WTC11 (cell line): Measurements from ENCODE around the gene C6orf136. TPM values are rescaled to one million over a fixed set of nuclear protein-coding genes. Genes with fewer than 3 reads are reported as not detected.

ENCODE experiments used
- ATAC-seq: fragments of 200-7000 bp; cut with Tn5 transposase; 2 replicates; pipeline ENCODE4 v1.10.0; 2021; ENCODE audit warnings: mild to moderate bottlenecking, moderate library complexity
- CTCF ChIA-PET: fragments of 300-600 bp; sonication (Branson Sonifier 250); formaldehyde crosslinking; loops from one replicate; lab custom pipeline; 2021; ENCODE audit warnings: antibody characterized with exemption; lab: Charles Lee
- POLR2A ChIA-PET: fragments of 350-600 bp; sonication (Branson Sonifier 250); formaldehyde crosslinking; loops from one replicate; lab custom pipeline; 2021; ENCODE audit warnings: antibody characterized with exemption; lab: Charles Lee
- DNase-seq: peaks from one replicate; pipeline ENCODE4 v3.0.0; 2021; ENCODE audit warnings: low spot score
- H3K27ac Mint-ChIP-seq: 2 replicates; pipeline ENCODE4 v1.8.0; 2021; ENCODE audit warnings: mixed read lengths
- H3K27me3 Mint-ChIP-seq: 2 replicates; pipeline ENCODE4 v1.8.0; 2021; ENCODE audit warnings: low read depth, mild to moderate bottlenecking, moderate library complexity, mixed read lengths
- H3K36me3 Mint-ChIP-seq: 2 replicates; pipeline ENCODE4 v1.8.0; 2021; ENCODE audit warnings: mixed read lengths
- H3K4me1 Mint-ChIP-seq: 2 replicates; pipeline ENCODE4 v1.8.0; 2022; ENCODE audit warnings: mixed read lengths
- H3K4me3 Mint-ChIP-seq: 2 replicates; pipeline ENCODE4 v1.8.0; 2021; ENCODE audit warnings: mild to moderate bottlenecking, moderate library complexity, mixed read lengths
- H3K9me3 Mint-ChIP-seq: 2 replicates; pipeline ENCODE4 v1.8.0; 2021; ENCODE audit warnings: mixed read lengths
- ATF1 ChIP-seq: sonication (generic); formaldehyde crosslinking; IDR thresholded peaks from 2 replicates; pipeline ENCODE4 v1.8.1; 2023; ENCODE audit warnings: mild to moderate bottlenecking, moderate library complexity, missing genetic modification reagents
- EMX1 ChIP-seq: fragments of 250-450 bp; sonication (Bioruptor Pico); IDR thresholded peaks from 2 replicates; pipeline ENCODE4 v1.8.0; 2021; ENCODE audit warnings: mild to moderate bottlenecking
- NR1H2 ChIP-seq: sonication (generic); formaldehyde crosslinking; IDR thresholded peaks from 2 replicates; pipeline ENCODE4 v1.9.0; 2021; ENCODE audit warnings: mild to moderate bottlenecking, moderate library complexity, missing genetic modification reagents
- RELA ChIP-seq: sonication (generic); formaldehyde crosslinking; IDR thresholded peaks from 2 replicates; pipeline ENCODE4 v1.8.1; 2022; ENCODE audit warnings: missing genetic modification reagents, mild to moderate bottlenecking, borderline replicate concordance
- TP53 ChIP-seq: sonication (generic); formaldehyde crosslinking; IDR thresholded peaks from 2 replicates; pipeline ENCODE4 v1.8.1; 2023; ENCODE audit warnings: mild to moderate bottlenecking, missing genetic modification reagents
- ZNF263 ChIP-seq: sonication (generic); formaldehyde crosslinking; IDR thresholded peaks from 2 replicates; pipeline ENCODE4 v1.8.1; 2022; ENCODE audit warnings: low read depth, mild to moderate bottlenecking, moderate library complexity, missing genetic modification reagents
- total RNA-seq: library from RNA; stranded (reverse); gene quantifications from 3 replicates; pipeline ENCODE4 v1.2.3, GENCODE V29; 2021
- TF ChIP-seq, protein P1 (sequence below): sonication (generic); formaldehyde crosslinking; IDR thresholded peaks from 2 replicates; pipeline ENCODE4 v1.8.0; 2022; ENCODE audit warnings: missing genetic modification reagents
- TF ChIP-seq, protein P2 (sequence below): sonication (generic); formaldehyde crosslinking; IDR thresholded peaks from 2 replicates; pipeline ENCODE4 v1.8.1; 2023; ENCODE audit warnings: mild to moderate bottlenecking, moderate library complexity, missing genetic modification reagents
- TF ChIP-seq, protein P3 (sequence below): fragments of 200-600 bp; IDR thresholded peaks from 2 replicates; pipeline ENCODE4 v1.8.0; 2022; ENCODE audit warnings: antibody characterized with exemption
- TF ChIP-seq, protein P4 (sequence below): fragments of 250-450 bp; sonication (Bioruptor Pico); IDR thresholded peaks from 2 replicates; pipeline ENCODE4 v1.9.0; 2021; ENCODE audit warnings: mild to moderate bottlenecking
- TF ChIP-seq, protein P5 (sequence below): sonication (generic); formaldehyde crosslinking; IDR thresholded peaks from 2 replicates; pipeline ENCODE4 v1.8.1; 2022; ENCODE audit warnings: mild to moderate bottlenecking, moderate library complexity, missing genetic modification reagents
- TF ChIP-seq, protein P6 (sequence below): fragments of 250-450 bp; sonication (Bioruptor Pico); IDR thresholded peaks from 2 replicates; pipeline ENCODE4 v1.9.0; 2021; ENCODE audit warnings: mild to moderate bottlenecking
- TF ChIP-seq, protein P7 (sequence below): sonication (generic); formaldehyde crosslinking; conservative IDR thresholded peaks from 2 replicates; pipeline ENCODE4 v1.8.1; 2022; ENCODE audit warnings: mild to moderate bottlenecking, missing genetic modification reagents
- TF ChIP-seq, protein P8 (sequence below): fragments of 250-450 bp; sonication (Bioruptor Pico); IDR thresholded peaks from 2 replicates; pipeline ENCODE4 v1.9.0; 2021; ENCODE audit warnings: mild to moderate bottlenecking, borderline replicate concordance
- TF ChIP-seq, protein P9 (sequence below): fragments of 250-450 bp; sonication (Bioruptor Pico); IDR thresholded peaks from 2 replicates; pipeline ENCODE4 v1.8.0; 2021; ENCODE audit warnings: mild to moderate bottlenecking

The C6orf136 gene
- total RNA-seq, 1 experiment from 2014 or later = 26.5 TPM

DNA sequence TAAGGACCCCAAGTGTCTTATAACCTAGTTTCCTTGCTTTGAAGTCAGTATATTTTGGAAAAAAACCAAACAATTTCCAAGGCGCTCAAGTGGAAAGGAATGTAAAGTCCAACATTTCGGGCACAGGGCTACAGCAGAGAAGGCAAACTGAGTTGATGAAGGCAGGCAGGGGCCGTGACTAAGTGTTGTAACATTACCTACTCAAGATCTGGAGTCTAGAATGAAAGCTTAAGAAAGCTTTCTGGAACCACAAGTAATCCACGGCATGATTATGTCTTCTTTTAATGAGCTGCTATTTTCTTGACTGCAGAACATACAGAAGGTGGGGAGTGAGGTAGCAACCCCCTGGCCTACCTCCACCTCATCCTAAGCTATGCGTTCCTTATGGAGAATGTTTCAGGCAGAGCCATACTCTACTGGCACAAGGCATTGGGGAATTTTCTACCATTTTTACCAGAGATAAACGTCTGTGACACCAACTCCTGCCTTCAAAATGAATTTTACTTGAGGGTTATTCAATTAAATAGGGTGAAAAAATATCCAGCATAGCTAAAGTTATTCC is 34.2 kb upstream of the C6orf136 start (continued):
- TF ChIP-seq ATF1 (CRISPR knock-in tag) = no peak

DNA sequence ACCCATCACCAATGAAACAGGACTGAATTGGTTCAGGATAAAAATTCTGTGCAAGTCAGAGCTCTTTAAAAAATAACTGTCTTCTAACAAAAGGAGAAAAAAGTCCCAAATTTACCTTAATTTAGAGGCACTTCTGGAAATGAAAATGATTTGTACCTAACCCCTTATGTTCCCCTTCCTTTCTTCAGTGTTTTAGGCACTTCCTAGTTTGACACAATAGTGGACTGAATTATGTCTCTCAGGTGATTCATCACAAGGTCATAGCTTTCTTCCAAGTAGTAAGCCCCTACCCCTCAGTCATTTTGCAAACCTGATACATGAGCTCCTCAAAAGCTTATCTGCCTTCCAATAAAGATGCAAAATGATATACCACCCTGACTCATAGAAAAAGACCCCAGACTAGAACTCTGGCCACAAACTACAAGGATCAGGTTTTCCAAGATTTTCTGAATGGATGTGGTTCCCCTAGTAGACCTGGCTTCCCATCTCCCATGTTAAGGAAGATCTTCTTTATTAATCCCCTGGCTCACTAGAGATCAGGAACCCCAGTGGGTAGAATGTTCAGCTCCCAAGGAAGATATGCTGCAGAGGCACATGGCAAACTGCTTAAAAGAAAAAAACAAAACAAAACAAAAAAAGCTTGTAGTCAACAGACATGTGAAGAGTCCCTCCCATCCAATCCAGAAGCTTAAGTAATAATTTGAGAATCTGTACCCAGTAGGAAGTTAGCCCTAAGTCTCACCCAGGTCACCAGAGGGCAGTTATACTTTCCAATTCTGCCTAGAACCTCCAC is 33.5 kb upstream of the C6orf136 start:
- Mint-ChIP-seq H3K4me3 (peak overlapping the region; percentile 96), H3K27ac (peak overlapping the region; percentile 93), H3K9me3 (no peaks in the 10 kb centered on the region), H3K27me3 (no peaks in the 10 kb centered on the region; the same call in 1 of the 2 replicates), H3K4me1 (peaks cover 36% of the 10 kb centered on the region), H3K36me3 (peaks cover 59% of the 10 kb centered on the region)
- ChIA-PET CTCF (interaction anchor here (0.9 to 4.1 kb wide), 8 partner anchors 13 to 160 kb away, joined by 3 to 15 read pairs (median 7); partner anchors contain the start of gene DHX16), POLR2A (interaction anchor here (0.7 to 3.2 kb wide), 6 partner anchors 13 to 59 kb away, joined by 3 to 33 read pairs (median 4); partner anchors contain the start of genes ABCF1 and DHX16)
- ATAC-seq = no peak
- TF ChIP-seq RELA = no peak
- TF ChIP-seq, protein P1, sequence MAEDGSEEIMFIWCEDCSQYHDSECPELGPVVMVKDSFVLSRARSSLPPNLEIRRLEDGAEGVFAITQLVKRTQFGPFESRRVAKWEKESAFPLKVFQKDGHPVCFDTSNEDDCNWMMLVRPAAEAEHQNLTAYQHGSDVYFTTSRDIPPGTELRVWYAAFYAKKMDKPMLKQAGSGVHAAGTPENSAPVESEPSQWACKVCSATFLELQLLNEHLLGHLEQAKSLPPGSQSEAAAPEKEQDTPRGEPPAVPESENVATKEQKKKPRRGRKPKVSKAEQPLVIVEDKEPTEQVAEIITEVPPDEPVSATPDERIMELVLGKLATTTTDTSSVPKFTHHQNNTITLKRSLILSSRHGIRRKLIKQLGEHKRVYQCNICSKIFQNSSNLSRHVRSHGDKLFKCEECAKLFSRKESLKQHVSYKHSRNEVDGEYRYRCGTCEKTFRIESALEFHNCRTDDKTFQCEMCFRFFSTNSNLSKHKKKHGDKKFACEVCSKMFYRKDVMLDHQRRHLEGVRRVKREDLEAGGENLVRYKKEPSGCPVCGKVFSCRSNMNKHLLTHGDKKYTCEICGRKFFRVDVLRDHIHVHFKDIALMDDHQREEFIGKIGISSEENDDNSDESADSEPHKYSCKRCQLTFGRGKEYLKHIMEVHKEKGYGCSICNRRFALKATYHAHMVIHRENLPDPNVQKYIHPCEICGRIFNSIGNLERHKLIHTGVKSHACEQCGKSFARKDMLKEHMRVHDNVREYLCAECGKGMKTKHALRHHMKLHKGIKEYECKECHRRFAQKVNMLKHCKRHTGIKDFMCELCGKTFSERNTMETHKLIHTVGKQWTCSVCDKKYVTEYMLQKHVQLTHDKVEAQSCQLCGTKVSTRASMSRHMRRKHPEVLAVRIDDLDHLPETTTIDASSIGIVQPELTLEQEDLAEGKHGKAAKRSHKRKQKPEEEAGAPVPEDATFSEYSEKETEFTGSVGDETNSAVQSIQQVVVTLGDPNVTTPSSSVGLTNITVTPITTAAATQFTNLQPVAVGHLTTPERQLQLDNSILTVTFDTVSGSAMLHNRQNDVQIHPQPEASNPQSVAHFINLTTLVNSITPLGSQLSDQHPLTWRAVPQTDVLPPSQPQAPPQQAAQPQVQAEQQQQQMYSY (CRISPR knock-in tag) = no peak
- TF ChIP-seq NR1H2 (CRISPR knock-in tag) = no peak
- TF ChIP-seq, protein P2, sequence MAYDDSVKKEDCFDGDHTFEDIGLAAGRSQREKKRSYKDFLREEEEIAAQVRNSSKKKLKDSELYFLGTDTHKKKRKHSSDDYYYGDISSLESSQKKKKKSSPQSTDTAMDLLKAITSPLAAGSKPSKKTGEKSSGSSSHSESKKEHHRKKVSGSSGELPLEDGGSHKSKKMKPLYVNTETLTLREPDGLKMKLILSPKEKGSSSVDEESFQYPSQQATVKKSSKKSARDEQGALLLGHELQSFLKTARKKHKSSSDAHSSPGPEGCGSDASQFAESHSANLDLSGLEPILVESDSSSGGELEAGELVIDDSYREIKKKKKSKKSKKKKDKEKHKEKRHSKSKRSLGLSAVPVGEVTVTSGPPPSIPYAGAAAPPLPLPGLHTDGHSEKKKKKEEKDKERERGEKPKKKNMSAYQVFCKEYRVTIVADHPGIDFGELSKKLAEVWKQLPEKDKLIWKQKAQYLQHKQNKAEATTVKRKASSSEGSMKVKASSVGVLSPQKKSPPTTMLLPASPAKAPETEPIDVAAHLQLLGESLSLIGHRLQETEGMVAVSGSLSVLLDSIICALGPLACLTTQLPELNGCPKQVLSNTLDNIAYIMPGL (CRISPR knock-in tag) = no peak
- TF ChIP-seq, protein P3, sequence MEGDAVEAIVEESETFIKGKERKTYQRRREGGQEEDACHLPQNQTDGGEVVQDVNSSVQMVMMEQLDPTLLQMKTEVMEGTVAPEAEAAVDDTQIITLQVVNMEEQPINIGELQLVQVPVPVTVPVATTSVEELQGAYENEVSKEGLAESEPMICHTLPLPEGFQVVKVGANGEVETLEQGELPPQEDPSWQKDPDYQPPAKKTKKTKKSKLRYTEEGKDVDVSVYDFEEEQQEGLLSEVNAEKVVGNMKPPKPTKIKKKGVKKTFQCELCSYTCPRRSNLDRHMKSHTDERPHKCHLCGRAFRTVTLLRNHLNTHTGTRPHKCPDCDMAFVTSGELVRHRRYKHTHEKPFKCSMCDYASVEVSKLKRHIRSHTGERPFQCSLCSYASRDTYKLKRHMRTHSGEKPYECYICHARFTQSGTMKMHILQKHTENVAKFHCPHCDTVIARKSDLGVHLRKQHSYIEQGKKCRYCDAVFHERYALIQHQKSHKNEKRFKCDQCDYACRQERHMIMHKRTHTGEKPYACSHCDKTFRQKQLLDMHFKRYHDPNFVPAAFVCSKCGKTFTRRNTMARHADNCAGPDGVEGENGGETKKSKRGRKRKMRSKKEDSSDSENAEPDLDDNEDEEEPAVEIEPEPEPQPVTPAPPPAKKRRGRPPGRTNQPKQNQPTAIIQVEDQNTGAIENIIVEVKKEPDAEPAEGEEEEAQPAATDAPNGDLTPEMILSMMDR = no peak
- no peak for TF ChIP-seq ZNF263 (CRISPR knock-in tag)
- peak; percentile 59; the same call in 1 of the 2 replicates for TF ChIP-seq EMX1 (CRISPR knock-in tag)
- TF ChIP-seq, protein P4, sequence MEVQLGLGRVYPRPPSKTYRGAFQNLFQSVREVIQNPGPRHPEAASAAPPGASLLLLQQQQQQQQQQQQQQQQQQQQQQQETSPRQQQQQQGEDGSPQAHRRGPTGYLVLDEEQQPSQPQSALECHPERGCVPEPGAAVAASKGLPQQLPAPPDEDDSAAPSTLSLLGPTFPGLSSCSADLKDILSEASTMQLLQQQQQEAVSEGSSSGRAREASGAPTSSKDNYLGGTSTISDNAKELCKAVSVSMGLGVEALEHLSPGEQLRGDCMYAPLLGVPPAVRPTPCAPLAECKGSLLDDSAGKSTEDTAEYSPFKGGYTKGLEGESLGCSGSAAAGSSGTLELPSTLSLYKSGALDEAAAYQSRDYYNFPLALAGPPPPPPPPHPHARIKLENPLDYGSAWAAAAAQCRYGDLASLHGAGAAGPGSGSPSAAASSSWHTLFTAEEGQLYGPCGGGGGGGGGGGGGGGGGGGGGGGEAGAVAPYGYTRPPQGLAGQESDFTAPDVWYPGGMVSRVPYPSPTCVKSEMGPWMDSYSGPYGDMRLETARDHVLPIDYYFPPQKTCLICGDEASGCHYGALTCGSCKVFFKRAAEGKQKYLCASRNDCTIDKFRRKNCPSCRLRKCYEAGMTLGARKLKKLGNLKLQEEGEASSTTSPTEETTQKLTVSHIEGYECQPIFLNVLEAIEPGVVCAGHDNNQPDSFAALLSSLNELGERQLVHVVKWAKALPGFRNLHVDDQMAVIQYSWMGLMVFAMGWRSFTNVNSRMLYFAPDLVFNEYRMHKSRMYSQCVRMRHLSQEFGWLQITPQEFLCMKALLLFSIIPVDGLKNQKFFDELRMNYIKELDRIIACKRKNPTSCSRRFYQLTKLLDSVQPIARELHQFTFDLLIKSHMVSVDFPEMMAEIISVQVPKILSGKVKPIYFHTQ (CRISPR knock-in tag) = no peak
- TF ChIP-seq, protein P5, sequence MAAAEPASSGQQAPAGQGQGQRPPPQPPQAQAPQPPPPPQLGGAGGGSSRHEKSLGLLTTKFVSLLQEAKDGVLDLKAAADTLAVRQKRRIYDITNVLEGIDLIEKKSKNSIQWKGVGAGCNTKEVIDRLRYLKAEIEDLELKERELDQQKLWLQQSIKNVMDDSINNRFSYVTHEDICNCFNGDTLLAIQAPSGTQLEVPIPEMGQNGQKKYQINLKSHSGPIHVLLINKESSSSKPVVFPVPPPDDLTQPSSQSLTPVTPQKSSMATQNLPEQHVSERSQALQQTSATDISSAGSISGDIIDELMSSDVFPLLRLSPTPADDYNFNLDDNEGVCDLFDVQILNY (CRISPR knock-in tag) = no peak
- TF ChIP-seq, protein P6, sequence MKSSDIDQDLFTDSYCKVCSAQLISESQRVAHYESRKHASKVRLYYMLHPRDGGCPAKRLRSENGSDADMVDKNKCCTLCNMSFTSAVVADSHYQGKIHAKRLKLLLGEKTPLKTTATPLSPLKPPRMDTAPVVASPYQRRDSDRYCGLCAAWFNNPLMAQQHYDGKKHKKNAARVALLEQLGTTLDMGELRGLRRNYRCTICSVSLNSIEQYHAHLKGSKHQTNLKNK (CRISPR knock-in tag) = peak; percentile 89
- no peak for TF ChIP-seq TP53
- TF ChIP-seq, protein P7, sequence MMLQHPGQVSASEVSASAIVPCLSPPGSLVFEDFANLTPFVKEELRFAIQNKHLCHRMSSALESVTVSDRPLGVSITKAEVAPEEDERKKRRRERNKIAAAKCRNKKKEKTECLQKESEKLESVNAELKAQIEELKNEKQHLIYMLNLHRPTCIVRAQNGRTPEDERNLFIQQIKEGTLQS (CRISPR knock-in tag) = no peak
- TF ChIP-seq, protein P8, sequence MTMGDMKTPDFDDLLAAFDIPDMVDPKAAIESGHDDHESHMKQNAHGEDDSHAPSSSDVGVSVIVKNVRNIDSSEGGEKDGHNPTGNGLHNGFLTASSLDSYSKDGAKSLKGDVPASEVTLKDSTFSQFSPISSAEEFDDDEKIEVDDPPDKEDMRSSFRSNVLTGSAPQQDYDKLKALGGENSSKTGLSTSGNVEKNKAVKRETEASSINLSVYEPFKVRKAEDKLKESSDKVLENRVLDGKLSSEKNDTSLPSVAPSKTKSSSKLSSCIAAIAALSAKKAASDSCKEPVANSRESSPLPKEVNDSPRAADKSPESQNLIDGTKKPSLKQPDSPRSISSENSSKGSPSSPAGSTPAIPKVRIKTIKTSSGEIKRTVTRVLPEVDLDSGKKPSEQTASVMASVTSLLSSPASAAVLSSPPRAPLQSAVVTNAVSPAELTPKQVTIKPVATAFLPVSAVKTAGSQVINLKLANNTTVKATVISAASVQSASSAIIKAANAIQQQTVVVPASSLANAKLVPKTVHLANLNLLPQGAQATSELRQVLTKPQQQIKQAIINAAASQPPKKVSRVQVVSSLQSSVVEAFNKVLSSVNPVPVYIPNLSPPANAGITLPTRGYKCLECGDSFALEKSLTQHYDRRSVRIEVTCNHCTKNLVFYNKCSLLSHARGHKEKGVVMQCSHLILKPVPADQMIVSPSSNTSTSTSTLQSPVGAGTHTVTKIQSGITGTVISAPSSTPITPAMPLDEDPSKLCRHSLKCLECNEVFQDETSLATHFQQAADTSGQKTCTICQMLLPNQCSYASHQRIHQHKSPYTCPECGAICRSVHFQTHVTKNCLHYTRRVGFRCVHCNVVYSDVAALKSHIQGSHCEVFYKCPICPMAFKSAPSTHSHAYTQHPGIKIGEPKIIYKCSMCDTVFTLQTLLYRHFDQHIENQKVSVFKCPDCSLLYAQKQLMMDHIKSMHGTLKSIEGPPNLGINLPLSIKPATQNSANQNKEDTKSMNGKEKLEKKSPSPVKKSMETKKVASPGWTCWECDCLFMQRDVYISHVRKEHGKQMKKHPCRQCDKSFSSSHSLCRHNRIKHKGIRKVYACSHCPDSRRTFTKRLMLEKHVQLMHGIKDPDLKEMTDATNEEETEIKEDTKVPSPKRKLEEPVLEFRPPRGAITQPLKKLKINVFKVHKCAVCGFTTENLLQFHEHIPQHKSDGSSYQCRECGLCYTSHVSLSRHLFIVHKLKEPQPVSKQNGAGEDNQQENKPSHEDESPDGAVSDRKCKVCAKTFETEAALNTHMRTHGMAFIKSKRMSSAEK = no peak
- TF ChIP-seq, protein P9, sequence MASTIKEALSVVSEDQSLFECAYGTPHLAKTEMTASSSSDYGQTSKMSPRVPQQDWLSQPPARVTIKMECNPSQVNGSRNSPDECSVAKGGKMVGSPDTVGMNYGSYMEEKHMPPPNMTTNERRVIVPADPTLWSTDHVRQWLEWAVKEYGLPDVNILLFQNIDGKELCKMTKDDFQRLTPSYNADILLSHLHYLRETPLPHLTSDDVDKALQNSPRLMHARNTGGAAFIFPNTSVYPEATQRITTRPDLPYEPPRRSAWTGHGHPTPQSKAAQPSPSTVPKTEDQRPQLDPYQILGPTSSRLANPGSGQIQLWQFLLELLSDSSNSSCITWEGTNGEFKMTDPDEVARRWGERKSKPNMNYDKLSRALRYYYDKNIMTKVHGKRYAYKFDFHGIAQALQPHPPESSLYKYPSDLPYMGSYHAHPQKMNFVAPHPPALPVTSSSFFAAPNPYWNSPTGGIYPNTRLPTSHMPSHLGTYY (CRISPR knock-in tag) = peak; percentile 63; the same call in 1 of the 2 replicates
- DNase-seq = no peak
